Measurements from ENCODE around the gene PDGFC. TPM values are rescaled to one million over a fixed set of nuclear protein-coding genes. Genes with fewer than 3 reads are reported as not detected.

PDGFC gene
- total RNA-seq, 4 donors from 2014 or later: 8.4 to 34.7 (median 21.9) TPM

- H3K27me3 ChIP-seq: no peaks in the 10 kb centered on the region
- H3K4me1 ChIP-seq: peaks cover 0 to 23% (median 2%) of the 10 kb centered on the region in 4 donors
- no peaks in the 10 kb centered on the region for H3K36me3 ChIP-seq
- no peak overlapping the region for H3K4me3 ChIP-seq
- WGBS, 2 donors: 76 to 79% methylated on average over 2 of the region's 2 CpGs
- TF ChIP-seq EP300 (IDR thresholded peaks at IDR 0.05) (no peak), POLR2A (IDR thresholded peaks at IDR 0.05) (no peak)
- TF ChIP-seq, protein P1, sequence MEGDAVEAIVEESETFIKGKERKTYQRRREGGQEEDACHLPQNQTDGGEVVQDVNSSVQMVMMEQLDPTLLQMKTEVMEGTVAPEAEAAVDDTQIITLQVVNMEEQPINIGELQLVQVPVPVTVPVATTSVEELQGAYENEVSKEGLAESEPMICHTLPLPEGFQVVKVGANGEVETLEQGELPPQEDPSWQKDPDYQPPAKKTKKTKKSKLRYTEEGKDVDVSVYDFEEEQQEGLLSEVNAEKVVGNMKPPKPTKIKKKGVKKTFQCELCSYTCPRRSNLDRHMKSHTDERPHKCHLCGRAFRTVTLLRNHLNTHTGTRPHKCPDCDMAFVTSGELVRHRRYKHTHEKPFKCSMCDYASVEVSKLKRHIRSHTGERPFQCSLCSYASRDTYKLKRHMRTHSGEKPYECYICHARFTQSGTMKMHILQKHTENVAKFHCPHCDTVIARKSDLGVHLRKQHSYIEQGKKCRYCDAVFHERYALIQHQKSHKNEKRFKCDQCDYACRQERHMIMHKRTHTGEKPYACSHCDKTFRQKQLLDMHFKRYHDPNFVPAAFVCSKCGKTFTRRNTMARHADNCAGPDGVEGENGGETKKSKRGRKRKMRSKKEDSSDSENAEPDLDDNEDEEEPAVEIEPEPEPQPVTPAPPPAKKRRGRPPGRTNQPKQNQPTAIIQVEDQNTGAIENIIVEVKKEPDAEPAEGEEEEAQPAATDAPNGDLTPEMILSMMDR (IDR thresholded peaks at IDR 0.05): no peak
- no peak for DNase-seq (ENCODE audit: low spot score in 2 of 2)
- no peak overlapping the region for H3K27ac ChIP-seq
- H3K9me3 ChIP-seq: no peaks in the 10 kb centered on the region
Observed at GRCh38 chr4:156975686-156976085, 4.1 kb upstream of the PDGFC start.

- Histone ChIP-seq H3K27me3 (no peaks in the 10 kb centered on the region), H3K4me3 (no peak overlapping the region), H3K4me1 (peaks cover 0 to 37% (median 2%) of the 10 kb centered on the region in 4 donors), H3K36me3 (no peaks in the 10 kb centered on the region), H3K9me3 (no peaks in the 10 kb centered on the region), H3K27ac (no peak overlapping the region)
- DNase-seq (ENCODE audit: low spot score in 2 of 2): no peak
- 73 to 83% methylated on average over 1 of the region's 1 CpG for WGBS, 2 donors
- TF ChIP-seq EP300 (IDR thresholded peaks at IDR 0.05): no peak
Observed at GRCh38 chr4:156974264-156974663, 2.7 kb upstream of the PDGFC start.

DNA sequence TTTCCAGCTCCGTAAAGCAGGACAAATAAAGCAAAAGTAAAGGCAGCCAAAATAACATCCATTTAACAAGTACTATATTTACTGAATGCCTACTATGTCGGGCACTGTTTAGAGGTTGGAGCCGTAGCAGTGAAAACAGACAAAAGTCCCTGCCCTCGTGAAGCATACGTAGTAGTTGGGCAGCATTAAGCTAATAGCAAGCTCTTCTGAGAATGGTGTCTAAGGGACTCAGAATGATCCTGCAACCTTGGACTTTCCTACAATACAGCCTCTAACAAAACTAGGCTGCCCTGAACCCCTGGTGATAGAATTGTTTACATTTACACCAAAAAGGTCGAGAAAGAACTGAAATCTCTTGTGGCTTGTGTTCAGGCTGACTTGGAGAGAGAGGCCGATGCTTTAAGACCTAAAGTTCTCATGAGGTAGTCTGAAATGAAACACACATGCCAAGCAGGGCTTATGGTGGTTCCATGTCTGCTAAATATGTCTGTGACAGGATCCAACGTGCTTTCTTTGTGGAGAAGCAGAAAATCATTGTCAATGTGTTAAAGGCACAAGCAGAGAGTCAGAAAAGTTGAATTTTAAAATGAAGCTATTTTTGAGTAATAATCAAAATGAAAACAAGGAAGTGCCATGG lies 898 bp upstream of the PDGFC start:
- no peaks in the 10 kb centered on the region for H3K36me3 ChIP-seq
- H3K4me1 ChIP-seq: peaks cover 0 to 54% (median 4%) of the 10 kb centered on the region in 4 donors
- H3K4me3 ChIP-seq: peak overlapping the region; percentile 60 to 89 (median 66)
- H3K27ac ChIP-seq: peak overlapping the region; percentile 62 to 90 (median 83)
- TF ChIP-seq, protein P1 (IDR thresholded peaks at IDR 0.05): no peak
- no peaks in the 10 kb centered on the region for H3K27me3 ChIP-seq
- DNase-seq (ENCODE audit: low spot score in 2 of 2): no peak
- H3K9me3 ChIP-seq: no peaks in the 10 kb centered on the region
- 23% methylated on average over 8 of the region's 8 CpGs for WGBS, 2 donors

GRCh38 chr4:156971165-156971675 lies 379 bp downstream of the PDGFC start:
- Histone ChIP-seq H3K27ac (peak overlapping the region; percentile 62 to 90 (median 83)), H3K9me3 (no peaks in the 10 kb centered on the region), H3K4me1 (peaks cover 0 to 54% (median 4%) of the 10 kb centered on the region in 4 donors), H3K36me3 (no peaks in the 10 kb centered on the region), H3K27me3 (no peaks in the 10 kb centered on the region), H3K4me3 (peak overlapping the region; percentile 60 to 89 (median 66))
- TF ChIP-seq EP300 (IDR thresholded peaks at IDR 0.05): no peak
- TF ChIP-seq, protein P1 (IDR thresholded peaks at IDR 0.05): no peak
- no peak for TF ChIP-seq POLR2A (IDR thresholded peaks at IDR 0.05)
- 1% methylated on average over 19 to 20 of the region's 51 CpGs for WGBS, 2 donors
- peak in 1 of 2 donors; percentile 19 for DNase-seq (ENCODE audit: low spot score in 2 of 2)

- TF ChIP-seq POLR2A (IDR thresholded peaks at IDR 0.05): no peak
- TF ChIP-seq, protein P1 (IDR thresholded peaks at IDR 0.05): peak; percentile 24 to 60 (median 38)
- peak in 1 of 2 donors; percentile 25 for TF ChIP-seq EP300 (IDR thresholded peaks at IDR 0.05)
- Histone ChIP-seq H3K36me3 (no peaks in the 10 kb centered on the region), H3K27me3 (no peaks in the 10 kb centered on the region), H3K9me3 (no peaks in the 10 kb centered on the region), H3K4me3 (peak overlapping the region; percentile 60 to 89 (median 66)), H3K4me1 (peaks cover 0 to 50% (median 4%) of the 10 kb centered on the region in 4 donors), H3K27ac (peak overlapping the region; percentile 62 to 90 (median 83))
- peak; percentile 16 to 46 for DNase-seq (ENCODE audit: low spot score in 2 of 2)
- 4 to 5% methylated on average over 19 to 22 of the region's 22 CpGs for WGBS, 2 donors
Observed at GRCh38 chr4:156970501-156971164, 966 bp downstream of the PDGFC start.
